H54 (cell line): Measurements from ENCODE around the gene RGL1.

Experiments used
- DNase-seq: peaks from one replicate; pipeline ENCODE4 v3.0.0; 2011; ENCODE audit warnings: low spot score, mixed read lengths; ENCODE audit not compliant: insufficient read length
- FAIRE-seq: peaks from 3 replicates; lab custom pipeline; 2011; peaks lifted over from hg19 to GRCh38; lab: Jason Lieb, UNC
- POLR2A ChIP-seq: IDR thresholded peaks from 2 replicates; pipeline ENCODE4 v1.6.1; 2011; ENCODE audit warnings: low read depth, mild to moderate bottlenecking, low read length

The RGL1 gene

DNA sequence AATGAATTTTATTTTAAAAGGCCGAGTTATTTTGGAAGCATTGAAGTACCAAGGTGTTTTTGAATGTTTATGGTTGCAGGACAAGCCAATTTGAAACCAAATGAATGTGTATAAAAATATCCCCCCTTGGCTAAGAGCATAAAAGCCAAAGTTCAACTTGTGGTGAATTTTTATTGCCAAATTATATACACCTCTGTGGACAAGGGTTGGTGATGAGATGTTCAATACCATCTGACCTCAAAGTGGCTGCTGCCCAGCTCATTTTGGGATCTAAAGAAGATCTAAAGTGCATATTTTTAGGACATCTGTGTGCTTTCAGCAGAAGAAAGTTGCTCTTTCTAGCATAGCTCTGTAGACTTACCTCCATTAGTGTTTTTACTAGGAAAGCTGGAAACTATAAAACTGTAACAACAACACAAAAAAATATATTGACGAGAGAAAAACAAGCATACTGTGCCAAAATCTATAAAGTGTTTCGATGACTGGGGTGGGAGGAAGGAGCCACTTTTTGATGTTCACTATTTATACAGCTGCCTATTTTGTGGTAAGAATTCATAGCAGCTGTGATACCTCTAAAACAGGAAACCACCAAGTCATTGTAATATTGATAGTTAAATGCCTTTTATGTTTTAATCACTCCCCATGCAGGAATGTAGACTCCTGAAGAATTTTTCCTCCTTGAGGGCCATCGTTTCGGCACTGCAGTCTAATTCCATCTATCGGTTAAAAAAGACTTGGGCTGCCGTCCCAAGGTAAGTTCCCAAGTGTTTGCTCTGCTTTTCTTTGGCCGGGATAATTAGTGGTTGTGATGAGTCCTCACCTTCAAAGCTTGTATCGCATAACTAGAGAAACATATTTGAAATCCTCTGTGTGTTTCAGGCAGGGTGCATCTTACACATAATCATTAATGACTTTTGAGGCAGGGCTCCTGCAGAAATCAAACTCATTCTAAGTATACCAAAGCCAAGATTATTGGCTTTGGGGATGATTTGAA lies 83.2 kb downstream of the RGL1 start:
- TF ChIP-seq POLR2A: no peak
- no peak for DNase-seq
- FAIRE-seq: no peak

GRCh38 chr1:183889095-183889494 lies 84.2 kb downstream of the RGL1 start:
- no peak for FAIRE-seq

GRCh38 chr1:183891158-183891856 lies 86.4 kb downstream of the RGL1 start:
- no peak for TF ChIP-seq POLR2A
- FAIRE-seq (no peak), DNase-seq (no peak)

More at GRCh38 chr1:183889095-183889494, 84.2 kb downstream of the RGL1 start:
- TF ChIP-seq POLR2A: no peak
- no peak for DNase-seq

DNA sequence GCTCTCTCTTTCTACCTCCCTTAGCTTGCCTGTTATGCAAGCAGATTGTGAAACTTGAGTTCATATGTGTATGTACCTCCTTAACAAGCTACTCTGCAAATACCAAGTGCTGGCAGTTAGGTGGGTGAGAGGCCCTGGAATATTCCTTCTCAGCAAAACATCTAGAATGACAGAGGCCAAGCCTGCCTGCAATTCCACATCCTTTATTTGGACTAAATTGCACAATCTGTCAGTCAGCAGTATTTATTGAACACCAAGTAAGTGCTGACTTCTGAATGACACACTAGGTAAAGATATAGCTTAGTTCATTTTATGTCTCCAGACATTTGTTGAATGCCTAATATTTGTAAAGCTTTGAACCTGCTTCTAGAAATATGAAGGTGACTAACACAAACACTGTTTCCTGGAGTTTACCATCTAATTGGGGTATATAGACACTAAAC lies 87.5 kb downstream of the RGL1 start:
- FAIRE-seq (no peak), DNase-seq (no peak)
- no peak for TF ChIP-seq POLR2A

DNA sequence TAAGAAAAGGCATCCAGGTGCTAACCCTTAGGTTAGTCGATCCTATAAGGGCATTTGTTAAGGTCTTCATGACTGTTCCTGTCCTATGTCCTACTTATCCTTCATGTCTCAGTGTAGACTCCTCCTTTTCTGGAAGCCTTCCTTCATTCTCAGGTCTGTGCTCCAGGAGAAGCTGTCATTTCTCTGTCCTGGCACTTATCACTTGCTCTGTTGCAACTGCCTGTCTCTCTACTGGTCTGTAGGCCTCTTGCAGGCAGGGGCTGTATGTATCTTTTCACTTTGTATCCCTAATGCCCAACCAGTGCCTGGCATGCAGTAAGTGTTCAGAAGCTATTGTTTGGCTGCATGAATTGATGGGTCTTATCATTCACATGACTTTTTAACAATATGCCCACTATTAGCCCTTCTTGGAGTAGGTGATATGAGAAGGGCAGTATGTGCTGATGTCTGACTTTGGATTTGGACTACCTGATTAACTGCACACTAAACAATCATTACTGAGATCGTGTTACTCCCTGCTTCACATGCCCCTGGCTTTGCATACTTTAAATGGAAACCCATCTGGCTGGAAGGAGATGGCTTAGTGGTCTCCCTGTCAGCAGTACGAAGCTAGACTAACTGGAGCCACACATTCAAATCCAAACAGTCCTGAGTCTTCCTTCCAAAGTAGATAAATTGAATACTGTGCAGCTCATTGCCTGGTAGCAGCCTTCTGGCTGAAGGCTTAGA lies 88.8 kb downstream of the RGL1 start:
- no peak for DNase-seq
- no peak for TF ChIP-seq POLR2A
- no peak for FAIRE-seq

DNA sequence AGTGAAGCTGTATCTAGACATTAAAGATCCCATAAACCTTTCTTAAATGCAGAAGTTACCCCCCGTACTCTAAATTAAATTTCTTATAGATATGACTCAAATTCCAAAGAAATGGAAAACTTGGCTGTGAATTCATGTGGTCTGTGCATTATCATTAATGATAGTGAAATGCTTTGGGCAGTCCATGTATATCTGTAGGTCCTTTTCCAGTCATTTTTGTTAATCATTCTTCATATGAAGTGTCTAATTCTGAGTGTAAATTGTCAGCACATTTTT lies 89.3 kb downstream of the RGL1 start:
- FAIRE-seq (no peak), DNase-seq (no peak)
- no peak for TF ChIP-seq POLR2A

- DNase-seq: no peak
- FAIRE-seq: no peak
- TF ChIP-seq POLR2A: no peak
Observed at GRCh38 chr1:183896466-183897048, 91.6 kb downstream of the RGL1 start.

GRCh38 chr1:183898001-183898396 lies 93.1 kb downstream of the RGL1 start:
- TF ChIP-seq POLR2A: no peak
- DNase-seq: no peak
- no peak for FAIRE-seq

GRCh38 chr1:183898610-183899009 lies 93.7 kb downstream of the RGL1 start:
- FAIRE-seq: no peak
- DNase-seq: no peak

GRCh38 chr1:183901748-183902330 lies 96.9 kb downstream of the RGL1 start:
- FAIRE-seq (no peak), DNase-seq (no peak)
- TF ChIP-seq POLR2A: no peak

More at GRCh38 chr1:183898610-183899009, 93.7 kb downstream of the RGL1 start:
- TF ChIP-seq POLR2A: no peak

GRCh38 chr1:183903101-183903500 lies 98.2 kb downstream of the RGL1 start:
- DNase-seq (no peak), FAIRE-seq (no peak)
- TF ChIP-seq POLR2A: no peak

DNA sequence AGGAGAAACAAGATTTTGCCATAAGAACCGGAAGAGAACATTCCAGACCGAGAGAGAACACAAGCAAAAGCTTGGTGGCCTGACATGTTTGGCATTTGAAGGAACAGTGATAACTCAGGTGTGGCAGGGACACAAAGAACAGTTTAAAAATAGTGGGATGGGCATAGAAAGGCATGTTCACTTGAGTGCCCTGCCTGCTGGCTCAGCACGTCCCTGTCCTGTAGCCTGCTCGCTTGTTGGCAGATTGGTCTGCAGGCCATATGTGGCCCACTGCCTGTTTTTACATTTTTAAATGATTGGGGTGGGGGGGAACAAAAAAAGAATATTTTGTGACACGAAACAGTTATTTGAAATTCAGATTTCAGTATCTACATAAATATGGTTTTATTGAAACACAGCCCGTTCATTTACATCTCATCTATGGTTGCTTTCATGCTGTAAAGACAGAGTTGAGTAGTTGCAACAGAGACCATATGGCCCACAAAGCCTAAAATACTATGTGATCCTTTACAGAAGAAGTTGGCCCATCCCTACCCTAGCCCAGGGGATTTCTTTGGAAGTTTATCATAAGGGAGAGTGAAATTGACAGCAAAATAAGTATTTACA lies 100.7 kb downstream of the RGL1 start:
- FAIRE-seq (no peak), DNase-seq (no peak)
- TF ChIP-seq POLR2A: no peak

- TF ChIP-seq POLR2A: no peak
- DNase-seq: no peak
- FAIRE-seq: no peak
Observed at GRCh38 chr1:183907070-183907469, 102.2 kb downstream of the RGL1 start.
